SK-N-MC (cell line): ENCODE results near the gene NDN.

Experiments
- EZH2 ChIP-seq: fragments of 200-600 bp; sonication (generic); IDR thresholded peaks from one replicate; pipeline ENCODE4 v1.6.1; 2017; ENCODE audit warnings: antibody characterized with exemption
- FOXP2 ChIP-seq: optimal IDR thresholded peaks from 2 replicates; pipeline ENCODE3; 2011; ENCODE audit warnings: mild to moderate bottlenecking, moderate library complexity; ENCODE audit not compliant: insufficient read depth; ENCODE audit errors: extremely low read length, control extremely low read depth
- POLR2AphosphoS5 ChIP-seq: IDR thresholded peaks from 2 replicates; pipeline ENCODE4 v1.6.1; 2012; ENCODE audit warnings: mild to moderate bottlenecking, low read depth, low read length, borderline replicate concordance

DNA sequence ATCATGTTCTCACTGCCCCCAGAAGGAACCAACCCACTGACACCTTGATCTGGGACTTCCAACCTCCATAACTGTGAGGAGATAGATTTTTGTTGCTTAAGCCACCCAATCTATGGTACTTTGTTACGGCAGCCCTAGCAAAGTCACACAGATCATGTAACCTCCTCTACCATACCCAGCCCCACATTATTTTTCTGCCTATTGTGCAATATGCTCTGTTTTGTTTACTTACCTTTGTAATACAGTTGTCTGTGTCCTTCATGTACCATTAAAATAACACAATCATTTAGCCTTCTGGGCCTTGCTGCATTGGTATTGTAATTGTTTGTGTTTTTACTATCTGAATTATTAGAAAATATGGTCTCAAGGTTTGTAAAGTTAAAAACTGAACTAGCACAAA is 16.1 kb downstream of the NDN start:
- TF ChIP-seq POLR2AphosphoS5 = no peak
- TF ChIP-seq EZH2 = no peak
- TF ChIP-seq FOXP2 = no peak
